ENCODE measurements around the gene AMACR. TPM values are rescaled to one million over a fixed set of nuclear protein-coding genes. Genes with fewer than 3 reads are reported as not detected.

AMACR gene
- total RNA-seq, 1 donor, result 15.2 TPM

GRCh38 chr5:34047774-34048572 lies 40.1 kb upstream of the AMACR start:
- Histone ChIP-seq H3K79me2 (ENCODE audit: insufficient read depth, low read length) (no peaks in the 10 kb centered on the region), H3K9me3 (ENCODE audit: low read depth, low read length) (no peaks in the 10 kb centered on the region), H3K4me2 (ENCODE audit: insufficient read depth, low read length) (no peak overlapping the region), H3K27me3 (ENCODE audit: insufficient read depth, low read length) (no peaks in the 10 kb centered on the region), H3K27ac (ENCODE audit: low read depth, low read length) (no peak overlapping the region), H4K20me1 (ENCODE audit: insufficient read depth, low read length) (no peaks in the 10 kb centered on the region), H3K4me1 (ENCODE audit: insufficient read depth, low read length) (peaks cover 26% of the 10 kb centered on the region), H3K4me3 (ENCODE audit: insufficient read depth, low read length) (no peak overlapping the region), H2AFZ (ENCODE audit: low read length) (no peak overlapping the region), H3K36me3 (ENCODE audit: insufficient read depth, low read length) (no peaks in the 10 kb centered on the region)
- TF ChIP-seq, protein P1, sequence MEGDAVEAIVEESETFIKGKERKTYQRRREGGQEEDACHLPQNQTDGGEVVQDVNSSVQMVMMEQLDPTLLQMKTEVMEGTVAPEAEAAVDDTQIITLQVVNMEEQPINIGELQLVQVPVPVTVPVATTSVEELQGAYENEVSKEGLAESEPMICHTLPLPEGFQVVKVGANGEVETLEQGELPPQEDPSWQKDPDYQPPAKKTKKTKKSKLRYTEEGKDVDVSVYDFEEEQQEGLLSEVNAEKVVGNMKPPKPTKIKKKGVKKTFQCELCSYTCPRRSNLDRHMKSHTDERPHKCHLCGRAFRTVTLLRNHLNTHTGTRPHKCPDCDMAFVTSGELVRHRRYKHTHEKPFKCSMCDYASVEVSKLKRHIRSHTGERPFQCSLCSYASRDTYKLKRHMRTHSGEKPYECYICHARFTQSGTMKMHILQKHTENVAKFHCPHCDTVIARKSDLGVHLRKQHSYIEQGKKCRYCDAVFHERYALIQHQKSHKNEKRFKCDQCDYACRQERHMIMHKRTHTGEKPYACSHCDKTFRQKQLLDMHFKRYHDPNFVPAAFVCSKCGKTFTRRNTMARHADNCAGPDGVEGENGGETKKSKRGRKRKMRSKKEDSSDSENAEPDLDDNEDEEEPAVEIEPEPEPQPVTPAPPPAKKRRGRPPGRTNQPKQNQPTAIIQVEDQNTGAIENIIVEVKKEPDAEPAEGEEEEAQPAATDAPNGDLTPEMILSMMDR (IDR thresholded peaks at IDR 0.05; ENCODE audit: extremely low read depth, low read depth, low read length), result no peak
- DNase-seq (ENCODE audit: insufficient read length, low spot score, missing footprints), result no peak

GRCh38 chr5:34047143-34047542 lies 39.3 kb upstream of the AMACR start:
- Histone ChIP-seq H3K36me3 (ENCODE audit: insufficient read depth, low read length) (no peaks in the 10 kb centered on the region), H3K4me1 (ENCODE audit: insufficient read depth, low read length) (peaks cover 18% of the 10 kb centered on the region), H3K9me3 (ENCODE audit: low read depth, low read length) (no peaks in the 10 kb centered on the region), H3K4me2 (ENCODE audit: insufficient read depth, low read length) (no peak overlapping the region), H3K27ac (ENCODE audit: low read depth, low read length) (no peak overlapping the region), H3K79me2 (ENCODE audit: insufficient read depth, low read length) (no peaks in the 10 kb centered on the region), H4K20me1 (ENCODE audit: insufficient read depth, low read length) (no peaks in the 10 kb centered on the region), H2AFZ (ENCODE audit: low read length) (peak overlapping the region; percentile 36), H3K27me3 (ENCODE audit: insufficient read depth, low read length) (no peaks in the 10 kb centered on the region), H3K4me3 (ENCODE audit: insufficient read depth, low read length) (no peak overlapping the region)
- TF ChIP-seq, protein P1 (IDR thresholded peaks at IDR 0.05; ENCODE audit: extremely low read depth, low read depth, low read length), result no peak
- DNase-seq (ENCODE audit: insufficient read length, low spot score, missing footprints), result no peak

GRCh38 chr5:34045996-34046395 lies 38.1 kb upstream of the AMACR start:
- no peaks in the 10 kb centered on the region for H4K20me1 ChIP-seq (ENCODE audit: insufficient read depth, low read length)
- DNase-seq (ENCODE audit: insufficient read length, low spot score, missing footprints), result peak; percentile 48
- H3K4me1 ChIP-seq (ENCODE audit: insufficient read depth, low read length), result peaks cover 18% of the 10 kb centered on the region
- H2AFZ ChIP-seq (ENCODE audit: low read length), result no peak overlapping the region
- no peak overlapping the region for H3K27ac ChIP-seq (ENCODE audit: low read depth, low read length)
- no peaks in the 10 kb centered on the region for H3K9me3 ChIP-seq (ENCODE audit: low read depth, low read length)
- H3K4me2 ChIP-seq (ENCODE audit: insufficient read depth, low read length), result no peak overlapping the region
- no peaks in the 10 kb centered on the region for H3K79me2 ChIP-seq (ENCODE audit: insufficient read depth, low read length)
- no peaks in the 10 kb centered on the region for H3K27me3 ChIP-seq (ENCODE audit: insufficient read depth, low read length)
- no peaks in the 10 kb centered on the region for H3K36me3 ChIP-seq (ENCODE audit: insufficient read depth, low read length)
- TF ChIP-seq, protein P1 (IDR thresholded peaks at IDR 0.05; ENCODE audit: extremely low read depth, low read depth, low read length), result no peak
- no peak overlapping the region for H3K4me3 ChIP-seq (ENCODE audit: insufficient read depth, low read length)

DNA sequence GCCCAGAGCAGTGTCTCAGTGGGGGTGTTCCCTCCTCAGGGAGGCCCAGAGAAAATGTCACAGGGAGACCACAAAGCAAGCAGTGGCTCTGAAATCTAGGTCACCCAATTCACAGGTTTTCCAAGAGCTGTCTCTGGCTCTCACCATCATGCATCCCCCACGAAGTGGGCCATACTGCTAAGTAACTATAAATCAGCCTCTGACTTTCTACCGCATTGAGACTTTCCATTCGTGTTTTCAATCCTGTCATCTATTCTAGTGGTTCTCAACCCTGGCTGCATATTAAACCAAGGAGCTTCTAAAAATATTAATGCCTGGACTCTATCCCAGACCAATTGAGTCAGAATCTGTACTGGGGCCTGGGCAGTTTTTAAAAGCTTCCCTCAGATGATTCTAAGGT lies 37.2 kb upstream of the AMACR start:
- Histone ChIP-seq H3K27ac (ENCODE audit: low read depth, low read length) (no peak overlapping the region), H3K4me1 (ENCODE audit: insufficient read depth, low read length) (peaks cover 18% of the 10 kb centered on the region), H3K36me3 (ENCODE audit: insufficient read depth, low read length) (no peaks in the 10 kb centered on the region), H2AFZ (ENCODE audit: low read length) (no peak overlapping the region), H3K4me3 (ENCODE audit: insufficient read depth, low read length) (no peak overlapping the region), H4K20me1 (ENCODE audit: insufficient read depth, low read length) (no peaks in the 10 kb centered on the region), H3K79me2 (ENCODE audit: insufficient read depth, low read length) (no peaks in the 10 kb centered on the region), H3K9me3 (ENCODE audit: low read depth, low read length) (no peaks in the 10 kb centered on the region), H3K4me2 (ENCODE audit: insufficient read depth, low read length) (no peak overlapping the region), H3K27me3 (ENCODE audit: insufficient read depth, low read length) (no peaks in the 10 kb centered on the region)
- TF ChIP-seq, protein P1 (IDR thresholded peaks at IDR 0.05; ENCODE audit: extremely low read depth, low read depth, low read length), result no peak
- DNase-seq (ENCODE audit: insufficient read length, low spot score, missing footprints), result no peak
